ENCODE measurements around the gene CRYBG3. TPM values are rescaled to one million over a fixed set of nuclear protein-coding genes. Genes with fewer than 3 reads are reported as not detected.

CRYBG3 gene
- total RNA-seq, 1 donor from 2014 or later: 6.0 TPM

- DNase-seq (ENCODE audit: low spot score, unreplicated experiment): no peak
- TF ChIP-seq CTCF (IDR thresholded peaks at IDR 0.05; ENCODE audit: unreplicated experiment): no peak
- Mint-ChIP-seq H3K9me3 (ENCODE audit: low read depth) (no peaks in the 10 kb centered on the region), H3K27ac (no peak overlapping the region), H3K36me3 (ENCODE audit: insufficient read depth) (peaks cover 3% of the 10 kb centered on the region), H3K4me1 (ENCODE audit: low read depth) (peaks cover 8% of the 10 kb centered on the region), H3K4me3 (ENCODE audit: low read depth) (no peak overlapping the region), H3K27me3 (peaks cover 12% of the 10 kb centered on the region)
Observed at GRCh38 chr3:97960993-97961766, 139.4 kb downstream of the CRYBG3 start.

GRCh38 chr3:97967966-97968365 is 146.2 kb downstream of the CRYBG3 start:
- peaks cover 1% of the 10 kb centered on the region for H3K36me3 Mint-ChIP-seq (ENCODE audit: insufficient read depth)
- no peak for DNase-seq (ENCODE audit: low spot score, unreplicated experiment)
- peaks cover 57% of the 10 kb centered on the region for H3K27me3 Mint-ChIP-seq

GRCh38 chr3:97968376-97968775 is 146.6 kb downstream of the CRYBG3 start:
- H3K4me3 Mint-ChIP-seq (ENCODE audit: low read depth): no peak overlapping the region
- peaks cover 7% of the 10 kb centered on the region for H3K4me1 Mint-ChIP-seq (ENCODE audit: low read depth)
- TF ChIP-seq CTCF (IDR thresholded peaks at IDR 0.05; ENCODE audit: unreplicated experiment): no peak
- peaks cover 61% of the 10 kb centered on the region for H3K27me3 Mint-ChIP-seq
- H3K36me3 Mint-ChIP-seq (ENCODE audit: insufficient read depth): peaks cover 1% of the 10 kb centered on the region
- no peaks in the 10 kb centered on the region for H3K9me3 Mint-ChIP-seq (ENCODE audit: low read depth)
- no peak for DNase-seq (ENCODE audit: low spot score, unreplicated experiment)
- H3K27ac Mint-ChIP-seq: no peak overlapping the region

More at GRCh38 chr3:97967966-97968365, 146.2 kb downstream of the CRYBG3 start:
- Mint-ChIP-seq H3K4me1 (ENCODE audit: low read depth) (peaks cover 7% of the 10 kb centered on the region), H3K9me3 (ENCODE audit: low read depth) (no peaks in the 10 kb centered on the region), H3K4me3 (ENCODE audit: low read depth) (no peak overlapping the region), H3K27ac (no peak overlapping the region)
- TF ChIP-seq CTCF (IDR thresholded peaks at IDR 0.05; ENCODE audit: unreplicated experiment): peak; percentile 37

GRCh38 chr3:97969541-97969940 is 147.7 kb downstream of the CRYBG3 start:
- DNase-seq (ENCODE audit: low spot score, unreplicated experiment): no peak
- no peak overlapping the region for H3K4me3 Mint-ChIP-seq (ENCODE audit: low read depth)
- peaks cover 1% of the 10 kb centered on the region for H3K36me3 Mint-ChIP-seq (ENCODE audit: insufficient read depth)
- H3K4me1 Mint-ChIP-seq (ENCODE audit: low read depth): peaks cover 2% of the 10 kb centered on the region
- H3K27ac Mint-ChIP-seq: no peak overlapping the region
- no peak for TF ChIP-seq CTCF (IDR thresholded peaks at IDR 0.05; ENCODE audit: unreplicated experiment)
- H3K9me3 Mint-ChIP-seq (ENCODE audit: low read depth): no peaks in the 10 kb centered on the region
- H3K27me3 Mint-ChIP-seq: peaks cover 66% of the 10 kb centered on the region

- H3K4me1 Mint-ChIP-seq (ENCODE audit: low read depth): peaks cover 2% of the 10 kb centered on the region
- H3K36me3 Mint-ChIP-seq (ENCODE audit: insufficient read depth): peaks cover 1% of the 10 kb centered on the region
- no peak for DNase-seq (ENCODE audit: low spot score, unreplicated experiment)
- H3K27ac Mint-ChIP-seq: no peak overlapping the region
- peaks cover 72% of the 10 kb centered on the region for H3K27me3 Mint-ChIP-seq
- TF ChIP-seq CTCF (IDR thresholded peaks at IDR 0.05; ENCODE audit: unreplicated experiment): no peak
- H3K9me3 Mint-ChIP-seq (ENCODE audit: low read depth): no peaks in the 10 kb centered on the region
- no peak overlapping the region for H3K4me3 Mint-ChIP-seq (ENCODE audit: low read depth)
Observed at GRCh38 chr3:97970156-97970555, 148.3 kb downstream of the CRYBG3 start.
